Endothelial cell of hepatic sinusoid (primary cell): ENCODE measurements around the gene MSTO1.
"Not testable (repeated sequence)": the region's sequence is repeated elsewhere in the genome, so short reads cannot be mapped to it uniquely, and the experiment has no call there.

Experiments
- in situ Hi-C: cut with HindIII; loops from 2 replicates; pipeline ENCODE4 v1.10.0; 2017; ENCODE audit warnings: low sequenced_read_pairs

Gene MSTO1

DNA sequence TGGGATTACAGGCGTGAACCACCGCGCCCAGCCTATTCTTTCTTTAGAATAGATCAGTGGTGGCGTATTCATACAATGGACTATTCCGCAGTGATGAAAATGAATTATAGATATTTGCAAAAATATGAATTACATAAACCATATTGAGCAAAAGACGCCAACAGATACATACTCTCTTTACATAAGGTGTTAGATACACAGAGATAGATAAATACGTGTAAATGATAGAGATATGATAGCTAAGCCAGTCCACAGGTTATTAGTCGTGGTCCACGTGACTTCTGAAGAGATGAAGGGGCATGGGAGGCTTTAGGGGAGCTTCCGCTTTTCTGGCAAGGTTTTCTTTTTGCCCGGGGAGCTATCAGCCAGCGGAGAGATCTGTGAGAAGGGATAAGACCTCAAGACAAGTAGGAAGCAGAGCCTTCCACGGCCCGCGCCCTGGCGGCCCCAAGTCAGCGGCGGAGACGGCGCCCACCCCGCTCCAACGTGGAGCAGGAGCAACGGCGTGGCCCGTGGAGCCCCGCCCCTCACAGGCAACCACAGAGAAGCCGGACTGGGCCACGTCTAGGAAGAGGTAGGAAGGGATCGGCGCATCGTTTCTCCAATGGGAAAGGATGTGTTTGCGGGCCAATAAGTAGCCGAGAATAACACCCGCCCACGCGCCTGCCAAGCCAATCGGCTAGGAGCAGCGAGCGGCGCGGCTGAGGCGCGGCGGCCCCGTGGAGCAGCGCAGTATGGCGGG lies at the start of gene MSTO1:
TSS of gene MSTO1 (plus strand) at position 704 of the 742 bp plus-strand sequence. CDS start at position 735, 31 bp downstream.
- in situ Hi-C loops: no loop called here

DNA sequence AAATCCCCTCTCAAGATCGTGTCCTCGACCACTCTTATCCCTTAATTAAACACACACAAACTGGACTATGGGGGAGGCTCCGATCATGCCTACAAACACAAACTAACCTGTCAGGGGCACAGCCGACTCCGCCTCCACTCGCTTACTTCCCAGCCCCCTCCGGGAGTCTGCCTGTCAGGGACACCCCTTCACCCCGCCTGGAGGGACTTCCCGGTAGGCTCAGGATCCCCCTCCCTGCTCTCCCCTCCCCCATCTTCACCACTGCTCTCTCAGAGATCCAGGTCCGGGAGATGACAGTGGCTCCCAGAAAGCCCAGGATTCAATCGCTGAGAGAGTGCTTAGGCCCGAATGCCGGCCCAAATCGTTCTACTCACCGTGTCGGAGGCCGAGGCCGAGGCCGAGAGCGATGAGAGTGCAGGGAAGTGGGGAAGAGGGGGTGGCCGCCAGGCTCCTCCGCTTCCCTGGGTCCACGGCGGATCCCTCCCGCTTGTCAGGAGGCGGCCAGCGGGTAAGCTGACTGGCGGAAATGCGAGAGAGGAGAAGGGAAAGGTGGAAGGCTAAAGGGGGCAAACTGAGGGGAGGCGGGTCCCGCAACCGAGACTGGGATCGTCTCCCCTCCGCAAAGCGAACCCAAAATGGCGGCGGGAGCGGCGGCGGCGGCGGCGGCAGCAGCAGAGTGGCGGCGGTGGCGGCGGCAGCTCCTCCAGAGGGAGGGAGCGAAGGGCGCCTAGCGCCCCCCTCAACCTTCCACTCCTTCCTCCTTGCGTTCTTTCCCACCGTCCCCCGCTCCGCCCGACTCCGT lies 48.0 kb upstream of the MSTO1 start:
- in situ Hi-C loops: not testable (repeated sequence)

DNA sequence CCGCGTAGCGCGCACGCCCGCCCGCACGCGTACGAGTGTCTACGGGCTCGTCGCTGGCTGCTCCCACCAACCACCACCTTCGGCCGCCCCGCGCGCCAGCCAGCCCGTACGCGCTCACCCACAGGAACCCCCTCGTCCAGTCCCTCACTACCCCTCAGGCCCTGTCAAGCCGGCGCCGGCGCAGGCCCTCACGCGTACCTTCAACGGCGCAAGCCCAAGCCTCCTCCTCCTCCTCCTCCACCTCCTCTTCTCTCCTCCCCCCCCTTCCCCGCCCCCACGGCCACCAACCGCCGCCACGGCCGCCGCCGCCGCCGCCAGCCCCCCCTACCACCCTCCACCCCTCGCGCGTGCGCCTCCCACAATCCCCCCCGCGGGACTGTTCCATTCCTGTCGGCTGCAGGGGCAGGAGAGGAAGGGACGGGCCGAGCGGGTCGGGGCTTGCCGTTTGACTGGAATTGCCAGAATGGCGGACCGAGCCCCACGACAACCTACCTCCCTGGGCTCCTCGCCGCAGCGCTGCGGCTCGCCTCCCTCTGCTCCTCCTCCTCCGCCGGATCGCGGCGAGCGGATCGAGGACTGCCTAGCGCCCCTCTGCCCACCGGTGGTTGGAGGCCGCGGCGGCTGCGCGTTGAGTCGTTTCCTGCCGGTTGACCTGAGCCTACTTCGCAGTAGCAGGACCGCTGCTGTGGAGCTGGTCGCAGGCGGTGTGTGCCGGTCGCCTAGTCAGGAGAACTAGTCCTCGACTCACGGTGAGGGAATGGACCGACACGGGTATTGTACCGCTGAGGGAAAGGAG lies 47.2 kb upstream of the MSTO1 start, which contains the start of gene ASH1L:
TSS of gene ASH1L (minus strand) at position 223 of the 796 bp plus-strand sequence. CDS start 41,284 bp downstream, outside the sequence.
- in situ Hi-C loops: no loop called here

GRCh38 chr1:155563377-155564022 lies 46.5 kb upstream of the MSTO1 start:
- in situ Hi-C loops: not testable (repeated sequence)

DNA sequence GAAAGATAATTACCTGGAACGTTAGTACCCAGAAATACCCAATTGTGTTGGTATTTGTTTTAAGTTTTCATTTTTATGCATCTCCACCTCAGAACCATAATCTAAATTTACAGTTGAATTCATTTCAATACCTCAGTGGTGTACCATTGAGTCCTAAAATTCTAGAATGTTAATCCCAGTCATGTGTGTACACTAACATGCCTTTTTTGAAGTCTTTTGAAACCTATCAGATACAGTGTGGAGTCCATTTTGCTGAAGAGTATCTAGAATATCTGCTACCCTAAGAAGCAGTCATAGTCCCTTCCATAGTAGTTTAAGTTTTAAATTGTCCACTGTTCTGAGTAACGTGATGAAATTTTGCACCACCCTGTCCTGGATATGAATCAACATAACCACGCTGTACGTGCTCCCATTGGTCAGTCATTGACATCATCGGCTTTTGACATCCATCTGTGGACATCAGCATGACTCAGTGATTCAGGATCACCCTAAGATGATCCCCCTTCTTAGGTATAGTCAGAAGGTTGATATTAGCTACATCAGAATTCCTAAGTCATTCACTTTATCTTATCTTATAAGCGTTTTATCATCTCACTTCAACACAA lies 39.9 kb upstream of the MSTO1 start:
- in situ Hi-C loops: no loop called here

DNA sequence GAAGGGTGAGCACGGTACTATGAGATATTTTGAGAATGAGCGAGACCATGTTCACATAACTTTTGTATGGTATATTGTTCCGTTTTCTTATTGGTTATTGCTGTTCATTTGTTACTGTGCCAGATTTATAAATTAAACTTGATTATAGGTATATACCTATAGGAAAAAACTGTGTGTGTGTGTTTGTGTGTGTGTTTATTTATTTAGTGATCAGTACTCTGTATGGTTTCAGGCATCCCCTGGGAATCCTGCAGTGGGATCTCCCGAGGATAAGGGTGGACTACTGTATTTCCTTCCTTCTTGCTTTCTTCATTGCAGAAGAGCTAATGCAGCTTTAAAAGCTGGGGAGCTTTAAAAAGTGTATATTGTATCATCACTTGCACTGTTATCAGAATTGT lies 39.4 kb upstream of the MSTO1 start:
- in situ Hi-C loops: no loop called here

- in situ Hi-C loops: no loop called here
Observed at GRCh38 chr1:155574077-155574476, 35.9 kb upstream of the MSTO1 start.

- in situ Hi-C loops: not testable (repeated sequence)
Observed at GRCh38 chr1:155575608-155576007, 34.4 kb upstream of the MSTO1 start.

DNA sequence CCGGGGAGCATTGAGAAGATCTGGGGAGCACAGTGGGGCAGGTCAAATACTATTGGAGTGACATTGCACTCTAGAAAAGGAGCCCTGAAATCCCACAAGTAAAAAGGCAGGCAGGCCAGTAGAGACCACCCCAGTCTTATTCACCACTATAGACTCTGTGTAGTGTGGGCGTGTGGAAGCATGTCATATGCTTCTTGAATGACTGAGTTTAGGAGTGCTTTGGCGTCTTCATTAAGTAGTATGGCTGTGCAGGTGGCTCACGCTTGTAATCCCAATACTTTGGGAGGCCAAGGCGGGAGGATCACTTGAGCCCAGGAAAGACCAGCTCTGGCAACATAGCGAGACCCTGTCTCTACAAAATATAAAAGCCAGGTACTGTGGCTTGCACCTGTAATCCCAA lies 26.2 kb upstream of the MSTO1 start:
- in situ Hi-C loops: not testable (repeated sequence)

GRCh38 chr1:155589282-155589681 lies 20.7 kb upstream of the MSTO1 start:
- in situ Hi-C loops: not testable (repeated sequence)

GRCh38 chr1:155590516-155591247 lies 19.3 kb upstream of the MSTO1 start:
- in situ Hi-C loops: not testable (repeated sequence)

- in situ Hi-C loops: no loop called here
Observed at GRCh38 chr1:155591770-155592169, 18.2 kb upstream of the MSTO1 start.

DNA sequence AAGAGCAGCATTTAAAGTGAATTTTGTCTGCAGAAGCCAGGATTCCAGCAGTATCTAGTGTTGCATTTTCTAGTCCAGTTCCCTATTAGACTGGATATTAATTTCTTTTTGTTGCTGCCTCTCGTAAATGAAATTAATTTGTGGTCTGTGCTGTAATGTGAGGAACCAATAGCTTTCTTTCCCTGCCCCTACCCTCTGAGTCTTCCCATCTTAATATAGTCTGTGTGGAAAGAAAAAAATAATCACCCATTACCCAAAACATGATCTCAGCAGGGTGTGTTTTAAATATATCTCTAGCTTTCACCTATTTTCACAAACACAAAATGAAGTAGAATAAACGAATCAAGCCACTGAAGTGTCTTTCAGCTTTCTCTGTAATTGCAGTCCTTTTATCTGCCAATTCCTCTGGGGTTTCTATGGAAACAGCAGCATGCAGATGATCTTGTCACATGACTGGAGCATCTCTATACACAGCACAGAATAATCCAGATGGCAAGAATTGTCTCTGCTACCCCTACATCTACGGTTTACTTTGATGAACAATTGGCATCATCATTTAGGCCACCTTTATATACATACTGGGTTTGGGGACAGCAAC lies 14.0 kb upstream of the MSTO1 start:
- in situ Hi-C loops: not testable (repeated sequence)

DNA sequence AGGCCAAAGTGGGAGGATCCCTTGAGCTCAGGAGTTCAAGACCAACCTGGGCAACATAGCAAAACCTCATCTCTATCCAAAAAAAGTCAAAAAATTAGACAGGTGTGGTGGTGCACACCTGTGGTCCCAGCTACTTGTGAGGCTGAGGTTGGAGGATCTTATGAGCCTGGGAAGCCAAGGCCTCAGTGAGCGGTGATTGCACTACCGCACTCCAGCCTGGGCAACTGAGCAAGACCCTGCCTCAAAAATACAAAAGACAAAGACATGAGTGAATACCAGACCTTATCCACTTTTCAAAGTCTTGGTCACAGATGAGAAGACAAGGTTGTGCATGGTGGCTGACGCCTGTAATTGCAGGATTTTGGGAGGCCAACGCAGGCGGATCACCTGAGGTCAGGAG lies 13.2 kb upstream of the MSTO1 start:
- in situ Hi-C loops: no loop called here

- in situ Hi-C loops: no loop called here
Observed at GRCh38 chr1:155598842-155599331, 11.1 kb upstream of the MSTO1 start.

DNA sequence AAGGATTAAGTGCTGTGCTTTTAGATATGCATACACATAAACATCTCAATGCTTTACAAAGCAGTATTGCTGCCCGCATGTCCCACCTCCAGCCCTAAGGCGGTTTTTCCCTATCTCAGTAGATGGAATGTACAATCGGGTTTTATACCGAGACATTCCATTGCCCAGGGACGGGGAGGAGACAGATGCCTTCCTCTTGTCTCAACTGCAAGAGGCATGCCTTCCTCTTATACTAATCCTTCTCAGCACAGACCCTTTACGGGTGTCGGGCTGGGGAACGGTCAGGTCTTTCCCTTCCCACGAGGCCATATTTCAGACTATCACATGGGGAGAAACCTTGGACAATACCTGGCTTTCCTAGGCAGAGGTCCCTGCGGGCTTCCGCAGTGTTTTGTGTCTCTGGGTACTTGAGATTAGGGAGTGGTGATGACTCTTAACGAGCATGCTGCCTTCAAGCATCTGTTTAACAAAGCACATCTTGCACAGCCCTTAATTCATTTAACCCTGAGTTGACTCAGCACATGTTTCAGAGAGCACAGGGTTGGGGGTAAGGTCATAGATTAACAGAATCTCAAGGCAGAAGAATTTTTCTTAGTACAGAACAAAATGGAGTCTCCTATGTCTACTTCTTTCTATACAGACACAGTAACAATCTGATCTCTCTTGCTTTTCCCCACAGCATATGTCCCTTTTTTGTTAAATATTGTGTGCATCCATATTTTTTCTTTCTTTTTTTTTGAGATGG lies 10.0 kb upstream of the MSTO1 start:
- in situ Hi-C loops: not testable (repeated sequence)

- in situ Hi-C loops: no loop called here
Observed at GRCh38 chr1:155607708-155608107, 2.3 kb upstream of the MSTO1 start.

DNA sequence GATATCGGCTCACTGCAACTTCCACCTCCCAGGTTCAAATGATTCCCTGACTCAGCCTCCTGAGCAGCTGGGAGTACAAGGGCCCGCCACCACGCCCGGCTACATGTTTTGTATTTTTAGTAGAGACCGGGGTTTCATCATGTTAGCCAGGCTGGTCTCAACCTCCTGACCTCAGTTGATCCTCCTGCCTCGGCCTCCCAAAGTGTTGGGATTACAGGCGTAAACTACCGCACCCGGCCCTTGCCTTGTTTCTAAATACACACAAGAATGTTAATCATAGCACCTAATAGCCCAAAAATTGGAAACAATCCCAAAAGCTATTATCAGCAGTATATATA lies 1.2 kb upstream of the MSTO1 start:
- in situ Hi-C loops: no loop called here
